HepG2 (cell line): ENCODE measurements around the gene CHRD. TPM values are rescaled to one million over a fixed set of nuclear protein-coding genes. Genes with fewer than 3 reads are reported as not detected.

Source experiments
- ATAC-seq: fragments of 200-7000 bp; cut with Tn5 transposase; 3 replicates; pipeline ENCODE4 v1.9.1; 2020; ENCODE audit warnings: mild to moderate bottlenecking, moderate library complexity
- BruUV-seq: library from RNA; stranded (reverse); fragments of 400-500 nt; replicated peaks from 2 replicates; lab custom pipeline; 2021; lab: Mats Ljungman, UMichigan
- CTCF ChIA-PET: fragments of 300-600 bp; formaldehyde crosslinking; extraction: SDS; loops from one replicate; lab custom pipeline; 2021; ENCODE audit warnings: low total read pairs, inconsistent platforms, low intra/inter-chr PET ratio; lab: Yijun Ruan, JAX
- POLR2A ChIA-PET: fragments of 350-600 bp; sonication (Branson Sonifier 250); formaldehyde crosslinking; loops from one replicate; lab custom pipeline; 2020; ENCODE audit warnings: antibody characterized with exemption, inconsistent platforms; lab: Yijun Ruan, JAX
- DNase-seq: peaks from one replicate; pipeline ENCODE4 v3.0.0-alpha.2; 2015; ENCODE audit warnings: low spot score
- FAIRE-seq: peaks from 3 replicates; lab custom pipeline; 2011; peaks lifted over from hg19 to GRCh38; lab: Jason Lieb, UNC
- H2AFZ ChIP-seq: one replicate; pipeline ENCODE4 v1.6.1; 2011; ENCODE audit warnings: low read length, inconsistent platforms
- H3K27ac ChIP-seq: fragments of 300-600 bp; 3 replicates; pipeline ENCODE4 v1.8.0; 2011; ENCODE audit warnings: mixed run types, mild to moderate bottlenecking, mixed read lengths, low read length, inconsistent platforms; ENCODE audit not compliant: insufficient read depth; ENCODE audit errors: extremely low read length
- H3K27me3 ChIP-seq, 2 experiments: fragments of 200-600 bp in 1 of 2; 2 replicates in 1 of 2; 3 replicates in 1 of 2; pipeline versions ENCODE4 v1.6.0 to v1.8.0; 2011; ENCODE audit warnings: low read length in 2 of 2, mild to moderate bottlenecking in 2 of 2, moderate library complexity in 2 of 2, inconsistent platforms in 1 of 2; ENCODE audit not compliant: insufficient read depth in 2 of 2, control insufficient read depth in 1 of 2
- H3K36me3 ChIP-seq, 2 experiments: fragments of 200-600 bp in 1 of 2; replicated peaks in 1 of 2; 2 replicates in 1 of 2; 3 replicates in 1 of 2; pipeline versions ENCODE4 v1.5.1 to v1.8.0; 2011; ENCODE audit warnings: low read length in 2 of 2, inconsistent platforms in 1 of 2; ENCODE audit not compliant: insufficient read depth in 2 of 2, control insufficient read depth in 1 of 2
- H3K4me1 ChIP-seq: 2 replicates; pipeline ENCODE4 v1.5.1; 2012; ENCODE audit warnings: low read length, inconsistent platforms; ENCODE audit not compliant: insufficient read depth
- H3K4me2 ChIP-seq: 2 replicates; pipeline ENCODE4 v1.6.0; 2011; ENCODE audit warnings: low read depth, low read length, inconsistent platforms
- H3K4me3 ChIP-seq, 3 experiments: fragments of 200-600 bp in 1 of 3; sonication (generic), shearing (Covaris generic) in 1 of 3; replicated peaks in 1 of 3; 2 replicates each; pipeline ENCODE4 v1.5.1; 2011 to 2016; ENCODE audit warnings: low read length in 3 of 3, inconsistent platforms in 2 of 3, low read depth in 2 of 3, mild to moderate bottlenecking in 2 of 3, control low read depth in 1 of 3, mixed read lengths in 1 of 3; ENCODE audit not compliant: insufficient read depth in 1 of 3
- H3K79me2 ChIP-seq: one replicate; pipeline ENCODE4 v1.6.1; 2011; ENCODE audit warnings: low read length, inconsistent platforms; ENCODE audit not compliant: insufficient read depth
- H3K9ac ChIP-seq: 2 replicates; pipeline ENCODE4 v1.6.0; 2011; ENCODE audit warnings: mild to moderate bottlenecking, low read depth, low read length, inconsistent platforms; ENCODE audit not compliant: insufficient read depth
- H3K9me3 ChIP-seq: 2 replicates; pipeline ENCODE4 v1.5.1; 2012; ENCODE audit warnings: mild to moderate bottlenecking, low read length
- H4K20me1 ChIP-seq: 2 replicates; pipeline ENCODE4 v1.6.0; 2011; ENCODE audit warnings: inconsistent platforms, mild to moderate bottlenecking, low read length, moderate library complexity; ENCODE audit not compliant: insufficient read depth
- ATM ChIP-seq: fragments of 450-650 bp; IDR thresholded peaks from 2 replicates; pipeline ENCODE4 v1.7.1; 2017; ENCODE audit warnings: mild to moderate bottlenecking, borderline replicate concordance
- HNF1B ChIP-seq: sonication (generic); formaldehyde crosslinking; IDR thresholded peaks from 2 replicates; pipeline ENCODE4 v1.5.1; 2020; ENCODE audit warnings: mild to moderate bottlenecking, moderate library complexity, missing genetic modification reagents
- POLR2G ChIP-seq: fragments of 200-400 bp; formaldehyde crosslinking; IDR thresholded peaks from 2 replicates; pipeline ENCODE4 v1.6.1; 2018; ENCODE audit warnings: mild to moderate bottlenecking, low read depth, low read length, moderate library complexity
- RBM22 ChIP-seq: fragments of 200-400 bp; formaldehyde crosslinking; optimal IDR thresholded peaks from 2 replicates; pipeline ENCODE3; 2017; ENCODE audit warnings: mild to moderate bottlenecking, low read length, moderate library complexity
- ZFP36L2 ChIP-seq: sonication (generic); formaldehyde crosslinking; IDR thresholded peaks from 2 replicates; pipeline ENCODE4 v1.4.0; 2020; ENCODE audit warnings: missing genetic modification reagents
- ZNF180 ChIP-seq: sonication (generic); formaldehyde crosslinking; IDR thresholded peaks from 2 replicates; pipeline ENCODE4 v1.4.0; 2020; ENCODE audit warnings: low read depth, missing genetic modification reagents, borderline replicate concordance
- ZSCAN20 ChIP-seq: sonication (generic); formaldehyde crosslinking; IDR thresholded peaks from 2 replicates; pipeline ENCODE4 v1.4.0; 2020; ENCODE audit warnings: missing genetic modification reagents, mild to moderate bottlenecking, borderline replicate concordance
- WGBS: methylation state at CpG from one replicate; pipeline ENCODE4 v1.1.6; 2017; ENCODE audit warnings: low lambda C conversion rate; 5-methylcytosine and 5-hydroxymethylcytosine counted together
- in situ Hi-C: cut with HindIII; loops from 2 replicates; pipeline ENCODE4 v1.10.0; 2017; ENCODE audit warnings: low pct_unique_long_range_greater_than_20kb; ENCODE audit not compliant: extremely low pct_ligation_motif_present
- intact Hi-C: fragments of 100-400 bp; cut with micrococcal nuclease; formaldehyde crosslinking; loops from one replicate; pipeline ENCODE4 v1.10.0; 2022; ENCODE audit not compliant: unreplicated experiment
- polyA plus RNA-seq, 8 experiments: library from polyadenylated mRNA; depleted of rRNA in 3 of 8; stranded (reverse) in 7 of 8; unstranded in 1 of 8; fragments of >200 nt; fragmentation: Illumina TruSeq in 4 of 8; extraction: Trizol in 4 of 8; gene quantifications; 2 replicates each; pipeline versions ENCODE4 v1.2.1 to v1.2.3, GENCODE V29; 2011 to 2016; ENCODE audit warnings: low read depth in 4 of 8, missing spikeins in 1 of 8, mixed read lengths in 1 of 8; ENCODE audit not compliant: insufficient read depth in 1 of 8
- total RNA-seq, 5 experiments: library from RNA; depleted of rRNA; stranded (reverse); fragments of >200 nt; fragmentation: Illumina TruSeq; extraction: Trizol; gene quantifications; 2 replicates each; pipeline ENCODE4 v1.2.3, GENCODE V29; 2016; ENCODE audit warnings: low read depth in 1 of 5

CHRD gene
- total and polyA plus RNA-seq, 2 of the 13 experiments (the other 11 are each of a cell fraction or from before 2014, with no cell fraction given) = 22.2 to 35.2 TPM

GRCh38 chr3:184333190-184333589 lies 46.7 kb upstream of the CHRD start:
- H2AFZ ChIP-seq = no peak overlapping the region
- H3K9ac ChIP-seq = no peak overlapping the region
- ChIA-PET POLR2A (interaction anchor here (1.0 to 1.4 kb wide), 2 partner anchors 15 to 17 kb away, joined by 3 read pairs; no protein-coding TSS in a partner anchor), CTCF (no interaction called here)
- peaks cover 19% of the 10 kb centered on the region; the same call in 1 of the 2 replicates for H4K20me1 ChIP-seq
- TSS peak; percentile 31 for BruUV-seq
- H3K27ac ChIP-seq = no peak overlapping the region
- peaks cover 31 to 59% of the 10 kb centered on the region in 2 experiments for H3K36me3 ChIP-seq
- TF ChIP-seq RBM22 = peak; percentile 9
- TF ChIP-seq ATM = no peak
- no peak for TF ChIP-seq ZFP36L2 (CRISPR knock-in tag)
- no peak for TF ChIP-seq ZSCAN20
- TF ChIP-seq ZNF180 (CRISPR knock-in tag) = no peak
- TF ChIP-seq POLR2G = 0 out of 2 replicates have a peak, but pooled peaks have one; percentile 5
- no peak for TF ChIP-seq HNF1B (CRISPR knock-in tag)
- no peaks in the 10 kb centered on the region for H3K9me3 ChIP-seq
- in situ Hi-C loops = no loop called here
- H3K79me2 ChIP-seq = peaks cover 16% of the 10 kb centered on the region
- intact Hi-C loops = no loop called here
- FAIRE-seq (no peak), ATAC-seq (no peak), DNase-seq (no peak)
- peaks cover 18% of the 10 kb centered on the region for H3K4me1 ChIP-seq
- H3K27me3 ChIP-seq = no peaks in the 10 kb centered on the region; a peak in 1 of 5 replicates
- no peak overlapping the region for H3K4me2 ChIP-seq
- 97% methylated on average over 6 of the region's 6 CpGs for WGBS
- H3K4me3 ChIP-seq = no peak overlapping the region
